ENCODE data around the gene SLC25A41. TPM values are rescaled to one million over a fixed set of nuclear protein-coding genes. Genes with fewer than 3 reads are reported as not detected.
A peak's percentile ranks its signal among the peaks of the same experiment; 100 is the strongest.

Gene SLC25A41
- total and polyA plus RNA-seq, 2 of the 13 experiments (the other 11 are each of a cell fraction or from before 2014, with no cell fraction given), result 0.33 to 0.95 TPM

- TF ChIP-seq ZNF142 (CRISPR knock-in tag; IDR thresholded peaks at IDR 0.05) (no peak), ZNF564 (CRISPR knock-in tag; IDR thresholded peaks at IDR 0.05) (0 out of 2 replicates have a peak, but pooled peaks have one; percentile 36), GTF3A (CRISPR knock-in tag; conservative IDR thresholded peaks at IDR 0.05) (no peak), ZBTB7B (CRISPR knock-in tag; IDR thresholded peaks at IDR 0.05) (no peak), ZNF569 (CRISPR knock-in tag; IDR thresholded peaks at IDR 0.05; ENCODE audit: borderline replicate concordance) (no peak), ZNF724P (CRISPR knock-in tag; IDR thresholded peaks at IDR 0.05; ENCODE audit: borderline replicate concordance) (peak; percentile 68; the same call in 1 of the 2 replicates), SP5 (CRISPR knock-in tag; IDR thresholded peaks at IDR 0.05; ENCODE audit: borderline replicate concordance, low read depth) (peak; percentile 52; the same call in 1 of the 2 replicates), ZNF256 (CRISPR knock-in tag; conservative IDR thresholded peaks at IDR 0.05) (no peak), ZNF280B (CRISPR knock-in tag; IDR thresholded peaks at IDR 0.05; ENCODE audit: borderline replicate concordance) (peak; percentile 24; the same call in 1 of the 2 replicates), ARID4A (CRISPR knock-in tag; IDR thresholded peaks at IDR 0.05; ENCODE audit: borderline replicate concordance) (no peak; the same call in 1 of the 2 replicates), ZSCAN29 (CRISPR knock-in tag; conservative IDR thresholded peaks at IDR 0.05) (no peak), FOXK2 (IDR thresholded peaks at IDR 0.05) (no peak), ZFP82 (CRISPR knock-in tag; IDR thresholded peaks at IDR 0.05; ENCODE audit: borderline replicate concordance) (0 out of 2 replicates have a peak, but pooled peaks have one; percentile 2), ZNF205 (CRISPR knock-in tag; IDR thresholded peaks at IDR 0.05) (no peak)
These were observed 25.9 kb upstream of the SLC25A41 start, which contains the start of gene SLC25A23 (continued) for GRCh38 chr19:6459262-6460098.

All from HepG2 (cell line).